Thoracic aorta (tissue), 2 donors: Measurements from ENCODE around the gene SOAT2. TPM values are rescaled to one million over a fixed set of nuclear protein-coding genes. Genes with fewer than 3 reads are reported as not detected.

Experiments
- ATAC-seq: fragments of 150-250 bp; one replicate; pipeline ENCODE4 v1.8.0; 2017; ENCODE audit warnings: low read depth; ENCODE audit not compliant: insufficient number of reproducible peaks, low FRiP score
- DNase-seq: peaks from one replicate; pipeline ENCODE4 v3.0.0-alpha.2; 2020; ENCODE audit warnings: low spot score
- H3K27ac ChIP-seq, 2 donors: fragments of 200-600 bp; sonication (generic); 1 replicate in 1 of 2; 2 replicates in 1 of 2; pipeline ENCODE4 v1.5.1; 2016; ENCODE audit warnings: mild to moderate bottlenecking in 2 of 2, moderate library complexity in 2 of 2
- H3K27me3 ChIP-seq: fragments of 200-600 bp; sonication (generic); replicated peaks from 2 replicates; pipeline ENCODE4 v1.6.0; 2016; ENCODE audit warnings: mild to moderate bottlenecking; ENCODE audit not compliant: insufficient read depth
- H3K36me3 ChIP-seq: fragments of 200-600 bp; sonication (generic); one replicate; pipeline ENCODE4 v1.5.1; 2016
- H3K4me1 ChIP-seq, 2 donors: fragments of 200-600 bp; sonication (generic); 1 replicate in 1 of 2; 2 replicates in 1 of 2; pipeline versions ENCODE4 v1.5.1 to v1.6.0; 2016; ENCODE audit warnings: low read depth in 2 of 2, mild to moderate bottlenecking in 1 of 2; ENCODE audit not compliant: control insufficient read depth in 1 of 2
- H3K4me3 ChIP-seq: fragments of 200-600 bp; sonication (generic); 2 replicates; pipeline ENCODE4 v1.5.1; 2016; ENCODE audit warnings: mild to moderate bottlenecking
- H3K9me3 ChIP-seq: fragments of 200-600 bp; sonication (generic); 2 replicates; pipeline ENCODE4 v1.5.1; 2016
- total RNA-seq, 2 donors: library from RNA; depleted of rRNA; stranded (reverse); fragments of >200 nt; gene quantifications; one replicate each; pipeline versions ENCODE4 v1.1.0 to v1.2.3, GENCODE V29; 2016
- TF ChIP-seq, protein P1 (sequence below): fragments of 200-600 bp; sonication (generic); IDR thresholded peaks from one replicate; pipeline ENCODE4 v1.5.1; 2019; ENCODE audit warnings: antibody characterized with exemption

SOAT2 gene
- total RNA-seq, 2 donors from 2014 or later, result 0.81 to 0.99 TPM

DNA sequence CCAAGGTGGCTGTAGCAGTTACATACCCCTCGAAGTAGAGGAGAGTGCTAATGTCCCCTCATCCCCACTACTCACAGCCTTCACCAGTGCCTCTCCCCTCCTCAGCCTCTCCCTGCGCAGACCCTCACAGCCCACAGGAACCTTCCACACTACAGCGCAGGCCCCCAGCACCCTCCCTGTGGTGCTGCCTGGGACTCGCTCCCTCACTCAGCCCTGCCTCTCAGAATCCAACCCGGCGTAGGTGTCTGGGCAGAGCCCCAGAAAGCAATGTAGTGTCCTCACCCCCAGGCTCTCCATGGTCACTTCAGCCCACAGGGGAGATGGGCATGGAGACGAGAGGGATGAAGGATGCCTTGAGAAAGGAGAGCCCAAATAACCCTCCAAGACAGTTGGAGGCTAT lies 66.4 kb downstream of the SOAT2 start:
- no peaks in the 10 kb centered on the region for H3K9me3 ChIP-seq
- H3K36me3 ChIP-seq, result peaks cover 26% of the 10 kb centered on the region
- ATAC-seq, result no peak
- H3K4me3 ChIP-seq, result no peak overlapping the region
- H3K4me1 ChIP-seq, result no peaks in the 10 kb centered on the region
- TF ChIP-seq, protein P1, sequence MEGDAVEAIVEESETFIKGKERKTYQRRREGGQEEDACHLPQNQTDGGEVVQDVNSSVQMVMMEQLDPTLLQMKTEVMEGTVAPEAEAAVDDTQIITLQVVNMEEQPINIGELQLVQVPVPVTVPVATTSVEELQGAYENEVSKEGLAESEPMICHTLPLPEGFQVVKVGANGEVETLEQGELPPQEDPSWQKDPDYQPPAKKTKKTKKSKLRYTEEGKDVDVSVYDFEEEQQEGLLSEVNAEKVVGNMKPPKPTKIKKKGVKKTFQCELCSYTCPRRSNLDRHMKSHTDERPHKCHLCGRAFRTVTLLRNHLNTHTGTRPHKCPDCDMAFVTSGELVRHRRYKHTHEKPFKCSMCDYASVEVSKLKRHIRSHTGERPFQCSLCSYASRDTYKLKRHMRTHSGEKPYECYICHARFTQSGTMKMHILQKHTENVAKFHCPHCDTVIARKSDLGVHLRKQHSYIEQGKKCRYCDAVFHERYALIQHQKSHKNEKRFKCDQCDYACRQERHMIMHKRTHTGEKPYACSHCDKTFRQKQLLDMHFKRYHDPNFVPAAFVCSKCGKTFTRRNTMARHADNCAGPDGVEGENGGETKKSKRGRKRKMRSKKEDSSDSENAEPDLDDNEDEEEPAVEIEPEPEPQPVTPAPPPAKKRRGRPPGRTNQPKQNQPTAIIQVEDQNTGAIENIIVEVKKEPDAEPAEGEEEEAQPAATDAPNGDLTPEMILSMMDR, result no peak
- DNase-seq, result no peak
- H3K27ac ChIP-seq, result no peak overlapping the region
- H3K27me3 ChIP-seq, result no peaks in the 10 kb centered on the region

- peaks cover 26% of the 10 kb centered on the region for H3K36me3 ChIP-seq
- no peak overlapping the region for H3K4me3 ChIP-seq
- H3K27ac ChIP-seq, result no peak overlapping the region
- no peaks in the 10 kb centered on the region for H3K9me3 ChIP-seq
- TF ChIP-seq, protein P1, result no peak
- H3K27me3 ChIP-seq, result no peaks in the 10 kb centered on the region
- ATAC-seq (no peak), DNase-seq (no peak)
- H3K4me1 ChIP-seq, result no peaks in the 10 kb centered on the region
Observed at GRCh38 chr12:53170215-53170614, 66.9 kb downstream of the SOAT2 start.

GRCh38 chr12:53170876-53171724 lies 67.8 kb downstream of the SOAT2 start:
- no peaks in the 10 kb centered on the region for H3K4me1 ChIP-seq
- no peaks in the 10 kb centered on the region for H3K27me3 ChIP-seq
- no peaks in the 10 kb centered on the region for H3K9me3 ChIP-seq
- TF ChIP-seq, protein P1, result no peak
- H3K27ac ChIP-seq, result no peak overlapping the region
- ATAC-seq (no peak), DNase-seq (no peak)
- peaks cover 26% of the 10 kb centered on the region for H3K36me3 ChIP-seq
- H3K4me3 ChIP-seq, result no peak overlapping the region

DNA sequence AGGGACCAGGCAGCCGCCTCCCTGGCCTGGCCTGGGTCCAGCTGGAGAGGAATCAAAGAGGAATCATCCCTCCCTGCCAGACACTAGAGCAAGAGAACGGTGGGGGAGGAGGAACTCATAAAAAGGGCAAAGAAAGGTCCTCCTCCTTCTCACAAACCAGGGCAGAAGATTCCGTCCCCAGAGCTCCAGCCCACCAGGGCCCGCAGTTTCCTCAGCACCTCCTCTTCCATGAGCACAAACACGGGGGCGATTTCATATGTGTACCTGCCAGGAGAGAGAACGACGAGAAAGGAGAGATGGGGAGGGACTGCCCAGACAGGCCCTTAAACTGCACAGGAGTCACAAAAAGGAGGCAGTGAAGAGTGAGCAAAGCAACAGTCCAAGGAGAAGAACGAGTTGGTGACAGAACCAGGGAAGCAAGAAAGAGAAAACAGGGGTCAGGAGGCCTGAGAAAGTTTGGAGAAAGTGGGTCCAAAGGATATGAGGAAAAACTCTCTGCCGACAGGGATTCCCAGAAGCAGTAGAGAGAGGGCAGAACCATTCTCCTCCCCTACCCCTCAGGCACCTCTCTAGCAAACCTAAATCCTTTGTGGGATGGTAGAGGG lies 68.5 kb downstream of the SOAT2 start:
- Histone ChIP-seq H3K36me3 (peaks cover 26% of the 10 kb centered on the region), H3K27ac (no peak overlapping the region), H3K4me1 (no peaks in the 10 kb centered on the region), H3K4me3 (no peak overlapping the region), H3K27me3 (no peaks in the 10 kb centered on the region), H3K9me3 (no peaks in the 10 kb centered on the region)
- ATAC-seq, result no peak
- TF ChIP-seq, protein P1, result no peak
- no peak for DNase-seq

DNA sequence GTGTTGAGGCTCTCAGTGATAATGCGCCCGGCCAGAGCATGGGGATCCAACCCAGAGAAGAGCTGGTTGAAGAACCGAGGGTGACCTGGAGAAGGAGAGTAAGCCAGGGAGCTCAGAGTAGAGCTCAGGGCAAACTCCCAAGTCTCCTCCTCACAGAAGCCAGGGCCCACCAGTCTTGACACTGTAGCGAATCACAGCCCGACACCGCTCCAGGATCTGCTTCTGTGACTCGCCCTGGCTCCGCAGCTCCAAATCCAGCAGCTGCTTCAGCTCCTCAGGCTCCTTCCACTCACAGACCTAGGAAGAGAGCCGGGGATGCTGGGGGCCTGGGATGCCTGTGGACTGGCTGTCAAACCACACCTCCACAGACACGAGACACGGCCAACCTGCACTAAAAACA lies 69.1 kb downstream of the SOAT2 start:
- no peak for ATAC-seq

More for the DNA sequence above, 69.1 kb downstream of the SOAT2 start:
- Histone ChIP-seq H3K9me3 (no peaks in the 10 kb centered on the region), H3K4me3 (no peak overlapping the region), H3K4me1 (no peaks in the 10 kb centered on the region), H3K27me3 (no peaks in the 10 kb centered on the region), H3K36me3 (peaks cover 26% of the 10 kb centered on the region), H3K27ac (no peak overlapping the region)
- DNase-seq, result no peak
- TF ChIP-seq, protein P1, result no peak
